ENCODE measurements around the gene RAPGEF6. TPM values are rescaled to one million over a fixed set of nuclear protein-coding genes. Genes with fewer than 3 reads are reported as not detected.

The RAPGEF6 gene
- total RNA-seq, 3 donors from 2014 or later (not counting 1 experiment from before 2014, with no cell fraction given): 30.1 to 61.0 (median 42.1) TPM

GRCh38 chr5:131462454-131462853 is 172.6 kb downstream of the RAPGEF6 start:
- TF ChIP-seq CTCF (IDR thresholded peaks at IDR 0.05): no peak
- DNase-seq (no peak), ATAC-seq (no peak)
- Mint-ChIP-seq H3K9me3 (no peaks in the 10 kb centered on the region), H3K4me1 (peaks cover 5 to 15% of the 10 kb centered on the region in 2 donors), H3K27ac (peak overlapping the region in 1 of 2 donors; percentile 47), H3K4me3 (no peak overlapping the region), H3K27me3 (ENCODE audit: low read depth in 2 of 2) (no peaks in the 10 kb centered on the region), H3K36me3 (peaks cover 7% of the 10 kb centered on the region)
- Histone ChIP-seq H3K36me3 (ENCODE audit: control insufficient read depth, insufficient read depth, low read length) (peaks cover 38% of the 10 kb centered on the region), H3K4me1 (ENCODE audit: control insufficient read depth, insufficient read depth, low read length) (no peaks in the 10 kb centered on the region), H3K9me3 (ENCODE audit: control insufficient read depth, insufficient read depth, low read length) (no peaks in the 10 kb centered on the region), H3K27me3 (ENCODE audit: control insufficient read depth, insufficient read depth, low read length) (no peaks in the 10 kb centered on the region), H3K4me3 (ENCODE audit: low read length) (no peak overlapping the region), H3K27ac (ENCODE audit: low read length) (no peak overlapping the region)
- intact Hi-C loops (cut with micrococcal nuclease): no loop called here
- 29% methylated on average over 2 of the region's 3 CpGs for WGBS (ENCODE audit: insufficient coverage)

- Mint-ChIP-seq H3K27me3 (ENCODE audit: low read depth in 2 of 2) (no peaks in the 10 kb centered on the region), H3K36me3 (peaks cover 7% of the 10 kb centered on the region), H3K4me3 (no peak overlapping the region), H3K27ac (no peak overlapping the region), H3K4me1 (peaks cover 5 to 14% of the 10 kb centered on the region in 2 donors), H3K9me3 (no peaks in the 10 kb centered on the region)
- Histone ChIP-seq H3K9me3 (ENCODE audit: control insufficient read depth, insufficient read depth, low read length) (no peaks in the 10 kb centered on the region), H3K4me1 (ENCODE audit: control insufficient read depth, insufficient read depth, low read length) (no peaks in the 10 kb centered on the region), H3K27ac (ENCODE audit: low read length) (no peak overlapping the region), H3K27me3 (ENCODE audit: control insufficient read depth, insufficient read depth, low read length) (no peaks in the 10 kb centered on the region), H3K4me3 (ENCODE audit: low read length) (no peak overlapping the region), H3K36me3 (ENCODE audit: control insufficient read depth, insufficient read depth, low read length) (peaks cover 37% of the 10 kb centered on the region)
- WGBS (ENCODE audit: insufficient coverage): 77% methylated on average over 5 of the region's 5 CpGs
- intact Hi-C loops (cut with micrococcal nuclease): no loop called here
- DNase-seq (no peak), ATAC-seq (no peak)
- no peak for TF ChIP-seq CTCF (IDR thresholded peaks at IDR 0.05)
Observed at GRCh38 chr5:131461742-131462141, 173.3 kb downstream of the RAPGEF6 start.

GRCh38 chr5:131460867-131461572 is 174.0 kb downstream of the RAPGEF6 start:
- intact Hi-C loops (cut with micrococcal nuclease): no loop called here
- no peaks in the 10 kb centered on the region for H3K9me3 Mint-ChIP-seq
- H3K27me3 Mint-ChIP-seq (ENCODE audit: low read depth in 2 of 2): no peaks in the 10 kb centered on the region
- H3K27ac Mint-ChIP-seq: peak overlapping the region in 1 of 2 donors; percentile 21
- peaks cover 7% of the 10 kb centered on the region for H3K36me3 Mint-ChIP-seq
- Histone ChIP-seq H3K9me3 (ENCODE audit: control insufficient read depth, insufficient read depth, low read length) (no peaks in the 10 kb centered on the region), H3K4me3 (ENCODE audit: low read length) (no peak overlapping the region), H3K27ac (ENCODE audit: low read length) (no peak overlapping the region), H3K36me3 (ENCODE audit: control insufficient read depth, insufficient read depth, low read length) (peaks cover 40% of the 10 kb centered on the region), H3K4me1 (ENCODE audit: control insufficient read depth, insufficient read depth, low read length) (no peaks in the 10 kb centered on the region), H3K27me3 (ENCODE audit: control insufficient read depth, insufficient read depth, low read length) (no peaks in the 10 kb centered on the region)
- WGBS (ENCODE audit: insufficient coverage): no CpG with 5 or more reads among the region's 3 CpGs
- no peak for TF ChIP-seq CTCF (IDR thresholded peaks at IDR 0.05)
- peaks cover 5 to 10% of the 10 kb centered on the region in 2 donors for H3K4me1 Mint-ChIP-seq
- DNase-seq: no peak
- ATAC-seq: no peak
- H3K4me3 Mint-ChIP-seq: no peak overlapping the region

- DNase-seq (no peak), ATAC-seq (no peak)
- Histone ChIP-seq H3K4me1 (ENCODE audit: control insufficient read depth, insufficient read depth, low read length) (no peaks in the 10 kb centered on the region), H3K9me3 (ENCODE audit: control insufficient read depth, insufficient read depth, low read length) (no peaks in the 10 kb centered on the region), H3K27ac (ENCODE audit: low read length) (no peak overlapping the region), H3K36me3 (ENCODE audit: control insufficient read depth, insufficient read depth, low read length) (peaks cover 49% of the 10 kb centered on the region), H3K4me3 (ENCODE audit: low read length) (no peak overlapping the region), H3K27me3 (ENCODE audit: control insufficient read depth, insufficient read depth, low read length) (no peaks in the 10 kb centered on the region)
- H3K27ac Mint-ChIP-seq: no peak overlapping the region
- H3K4me3 Mint-ChIP-seq: no peak overlapping the region
- H3K4me1 Mint-ChIP-seq: peaks cover 5 to 10% of the 10 kb centered on the region in 2 donors
- no peaks in the 10 kb centered on the region for H3K27me3 Mint-ChIP-seq (ENCODE audit: low read depth in 2 of 2)
- TF ChIP-seq CTCF (IDR thresholded peaks at IDR 0.05): no peak
- intact Hi-C loops (cut with micrococcal nuclease): no loop called here
- peaks cover 7% of the 10 kb centered on the region for H3K36me3 Mint-ChIP-seq
- WGBS (ENCODE audit: insufficient coverage): 100% methylated on average over 1 of the region's 1 CpG
- H3K9me3 Mint-ChIP-seq: no peaks in the 10 kb centered on the region
Observed at GRCh38 chr5:131460133-131460532, 174.9 kb downstream of the RAPGEF6 start.
